Colon (tissue), 2 donors: ENCODE data around the gene KAT6B.
"Not testable (repeated sequence)": the region's sequence is repeated elsewhere in the genome, so short reads cannot be mapped to it uniquely, and the experiment has no call there.

Source experiments
- FAIRE-seq: peaks from 2 replicates; lab custom pipeline; 2012; peaks lifted over from hg19 to GRCh38; lab: Jason Lieb, UNC
- donor health status: control.
- donor health status: control.

Gene KAT6B

GRCh38 chr10:75040576-75040975 is 214.2 kb downstream of the KAT6B start:
- no peak for FAIRE-seq

- no peak for FAIRE-seq
Observed at GRCh38 chr10:75042292-75042974, 216.0 kb downstream of the KAT6B start.

- no peak for FAIRE-seq
Observed at GRCh38 chr10:75043256-75044131, 217.1 kb downstream of the KAT6B start.

GRCh38 chr10:75048669-75049098 is 222.3 kb downstream of the KAT6B start:
- FAIRE-seq, result no peak

- FAIRE-seq, result no peak
Observed at GRCh38 chr10:75049316-75050148, 223.1 kb downstream of the KAT6B start.

- no peak for FAIRE-seq
Observed at GRCh38 chr10:75050149-75050919, 223.9 kb downstream of the KAT6B start.

GRCh38 chr10:75051308-75051707 is 224.9 kb downstream of the KAT6B start:
- no peak for FAIRE-seq

- not testable (repeated sequence) for FAIRE-seq
Observed at GRCh38 chr10:75055896-75056406, 229.6 kb downstream of the KAT6B start.

- FAIRE-seq, result no peak
Observed at GRCh38 chr10:75057680-75058079, 231.3 kb downstream of the KAT6B start.

- no peak for FAIRE-seq
Observed at GRCh38 chr10:75058161-75058560, 231.8 kb downstream of the KAT6B start.

GRCh38 chr10:75061709-75062505 is 235.5 kb downstream of the KAT6B start:
- no peak for FAIRE-seq

GRCh38 chr10:75062506-75063299 is 236.3 kb downstream of the KAT6B start:
- no peak for FAIRE-seq

- FAIRE-seq, result no peak
Observed at GRCh38 chr10:75063461-75064230, 237.2 kb downstream of the KAT6B start.

- FAIRE-seq, result no peak
Observed at GRCh38 chr10:75065076-75065475, 238.7 kb downstream of the KAT6B start.

- no peak for FAIRE-seq
Observed at GRCh38 chr10:75066271-75066670, 239.9 kb downstream of the KAT6B start.

- no peak for FAIRE-seq
Observed at GRCh38 chr10:75067272-75067671, 240.9 kb downstream of the KAT6B start.

- no peak for FAIRE-seq
Observed at GRCh38 chr10:75068523-75068922, 242.1 kb downstream of the KAT6B start.

- FAIRE-seq, result no peak
Observed at GRCh38 chr10:75070476-75070875, 244.1 kb downstream of the KAT6B start.

- FAIRE-seq, result no peak
Observed at GRCh38 chr10:75070961-75071428, 244.6 kb downstream of the KAT6B start.
